ENCODE results near the gene ZNF148. TPM values are rescaled to one million over a fixed set of nuclear protein-coding genes. Genes with fewer than 3 reads are reported as not detected.

ZNF148 gene
- total RNA-seq, 4 donors from 2014 or later, result 64.2 to 86.7 (median 75.3) TPM

GRCh38 chr3:125281381-125281780, 93.7 kb downstream of the ZNF148 start:
- 55 to 70% methylated on average over 1 of the region's 1 CpG for WGBS, 2 donors
- no peaks in the 10 kb centered on the region for H3K9me3 ChIP-seq
- intact Hi-C loops (cut with DNase I), result no loop called here
- no peaks in the 10 kb centered on the region for H3K27me3 ChIP-seq
- no peak for DNase-seq
- peaks cover 5 to 21% of the 10 kb centered on the region in 2 donors for H3K4me1 ChIP-seq
- no peak for TF ChIP-seq POLR2A (IDR thresholded peaks at IDR 0.05)
- no peak for TF ChIP-seq CTCF (IDR thresholded peaks at IDR 0.05)
- H3K36me3 ChIP-seq, result no peaks in the 10 kb centered on the region
- no peak overlapping the region for H3K4me3 ChIP-seq (replicated peaks in 1 of 3)
- H3K27ac ChIP-seq, result no peak overlapping the region

GRCh38 chr3:125280668-125281361, 94.3 kb downstream of the ZNF148 start:
- intact Hi-C loops (cut with DNase I), result no loop called here
- TF ChIP-seq CTCF (IDR thresholded peaks at IDR 0.05) (no peak), POLR2A (IDR thresholded peaks at IDR 0.05) (no peak)
- 97 to 98% methylated on average over 2 of the region's 2 CpGs for WGBS, 2 donors

GRCh38 chr3:125278155-125278554, 97.0 kb downstream of the ZNF148 start:
- Histone ChIP-seq H3K4me1 (peaks cover 0 to 13% of the 10 kb centered on the region in 2 donors), H3K9me3 (no peaks in the 10 kb centered on the region), H3K36me3 (no peaks in the 10 kb centered on the region), H3K27me3 (no peaks in the 10 kb centered on the region), H3K4me3 (replicated peaks in 1 of 3) (no peak overlapping the region), H3K27ac (no peak overlapping the region)
- TF ChIP-seq POLR2A (IDR thresholded peaks at IDR 0.05), result no peak
- TF ChIP-seq CTCF (IDR thresholded peaks at IDR 0.05), result no peak
- intact Hi-C loops (cut with DNase I), result no loop called here
- no peak for DNase-seq
- WGBS, 2 donors, result 93 to 96% methylated on average over 2 of the region's 2 CpGs

More at GRCh38 chr3:125280668-125281361, 94.3 kb downstream of the ZNF148 start:
- Histone ChIP-seq H3K9me3 (no peaks in the 10 kb centered on the region), H3K27me3 (no peaks in the 10 kb centered on the region), H3K36me3 (no peaks in the 10 kb centered on the region), H3K4me3 (replicated peaks in 1 of 3) (no peak overlapping the region), H3K27ac (no peak overlapping the region), H3K4me1 (peaks cover 4 to 21% of the 10 kb centered on the region in 2 donors)
- DNase-seq, result peak in 1 of 2 donors; percentile 36

- Histone ChIP-seq H3K27ac (no peak overlapping the region), H3K9me3 (no peaks in the 10 kb centered on the region), H3K27me3 (no peaks in the 10 kb centered on the region), H3K36me3 (peaks cover 0 to 4% of the 10 kb centered on the region in 2 donors), H3K4me1 (no peaks in the 10 kb centered on the region), H3K4me3 (replicated peaks in 1 of 3) (no peak overlapping the region)
- intact Hi-C loops (cut with DNase I), result no loop called here
- TF ChIP-seq CTCF (IDR thresholded peaks at IDR 0.05), result no peak
- no peak for TF ChIP-seq POLR2A (IDR thresholded peaks at IDR 0.05)
- WGBS, 2 donors, result 90 to 96% methylated on average over 7 of the region's 7 CpGs
- no peak for DNase-seq
Observed at GRCh38 chr3:125271127-125271526, 104.0 kb downstream of the ZNF148 start.

- TF ChIP-seq CTCF (IDR thresholded peaks at IDR 0.05) (no peak), POLR2A (IDR thresholded peaks at IDR 0.05) (no peak)
- DNase-seq, result no peak
- Histone ChIP-seq H3K36me3 (peaks cover 0 to 4% of the 10 kb centered on the region in 2 donors), H3K27ac (no peak overlapping the region), H3K4me3 (replicated peaks in 1 of 3) (no peak overlapping the region), H3K9me3 (no peaks in the 10 kb centered on the region), H3K27me3 (no peaks in the 10 kb centered on the region), H3K4me1 (no peaks in the 10 kb centered on the region)
- intact Hi-C loops (cut with DNase I), result no loop called here
- WGBS, 2 donors, result 90 to 94% methylated on average over 1 of the region's 1 CpG
Observed at GRCh38 chr3:125267460-125267859, 107.7 kb downstream of the ZNF148 start.
